Endodermal cell (in vitro differentiated cells): Measurements from ENCODE around the gene TAMALIN. TPM values are rescaled to one million over a fixed set of nuclear protein-coding genes. Genes with fewer than 3 reads are reported as not detected.
"Not testable (repeated sequence)": the region's sequence is repeated elsewhere in the genome, so short reads cannot be mapped to it uniquely, and the experiment has no call there.

Experiments
- DNase-seq: peaks from one replicate; pipeline ENCODE4 v3.0.0-alpha.2; 2017
- H3K27ac ChIP-seq: 2 replicates; pipeline ENCODE4 v1.5.1; 2013; ENCODE audit warnings: mild to moderate bottlenecking, low read depth, low read length, moderate library complexity
- H3K27me3 ChIP-seq: 2 replicates; pipeline ENCODE4 v1.6.1; 2013; ENCODE audit warnings: mild to moderate bottlenecking, low read length, moderate library complexity; ENCODE audit not compliant: insufficient read depth, control insufficient read depth, poor library complexity, severe bottlenecking
- H3K36me3 ChIP-seq: 2 replicates; pipeline ENCODE4 v1.7.0; 2013; ENCODE audit warnings: mild to moderate bottlenecking, low read length, moderate library complexity; ENCODE audit not compliant: control insufficient read depth, insufficient read depth
- H3K4me1 ChIP-seq: one replicate; pipeline ENCODE4 v1.7.0; 2013; ENCODE audit warnings: low read length; ENCODE audit not compliant: control insufficient read depth, insufficient read depth
- H3K4me3 ChIP-seq: 2 replicates; pipeline ENCODE4 v1.5.1; 2013; ENCODE audit warnings: mild to moderate bottlenecking, low read length, moderate library complexity
- H3K9ac ChIP-seq: 2 replicates; pipeline ENCODE4 v1.6.1; 2013; ENCODE audit warnings: mild to moderate bottlenecking, low read length, moderate library complexity; ENCODE audit not compliant: poor library complexity, severe bottlenecking; ENCODE audit errors: extremely low read depth
- H3K9me3 ChIP-seq: 2 replicates; pipeline ENCODE4 v1.6.1; 2013; ENCODE audit warnings: mild to moderate bottlenecking, low read length, moderate library complexity; ENCODE audit not compliant: control insufficient read depth
- H3K27ac Mint-ChIP-seq: 2 replicates; pipeline ENCODE4 v1.8.0; 2020; ENCODE audit warnings: mixed read lengths
- H3K27me3 Mint-ChIP-seq: 2 replicates; pipeline ENCODE4 v1.8.0; 2021; ENCODE audit warnings: mild to moderate bottlenecking, mixed read lengths; ENCODE audit not compliant: insufficient read depth
- H3K36me3 Mint-ChIP-seq: 2 replicates; pipeline ENCODE4 v1.8.0; 2020; ENCODE audit warnings: low read depth, mixed read lengths
- H3K4me1 Mint-ChIP-seq: 2 replicates; pipeline ENCODE4 v1.8.0; 2020; ENCODE audit warnings: mixed read lengths
- H3K4me3 Mint-ChIP-seq: 2 replicates; pipeline ENCODE4 v1.8.0; 2020; ENCODE audit warnings: mild to moderate bottlenecking, moderate library complexity, mixed read lengths
- H3K9me3 Mint-ChIP-seq: 2 replicates; pipeline ENCODE4 v1.8.0; 2020; ENCODE audit warnings: mild to moderate bottlenecking, mixed read lengths
- CTCF ChIP-seq: fragments of 200-600 bp; sonication (generic); conservative IDR thresholded peaks from 2 replicates; pipeline ENCODE4 v1.5.0; 2021; ENCODE audit warnings: antibody characterized with exemption, mild to moderate bottlenecking
- WGBS, 2 experiments: methylation state at CpG; one replicate each; pipeline versions ENCODE4 v1.1.5 to v1.1.7; 2013; ENCODE audit warnings: missing lambda C conversion rate in 2 of 2, mixed read lengths in 1 of 2; ENCODE audit not compliant: insufficient coverage in 1 of 2, insufficient read length in 1 of 2; 5-methylcytosine and 5-hydroxymethylcytosine counted together
- total RNA-seq, 2 donors: library from RNA; stranded (reverse); fragmentation: NEBNext Ultra II Directional in 1 of 2; extraction: Animal tissue kit (Norgen Biotek cat#: 25700) in 1 of 2; gene quantifications; 2 replicates in 1 of 2; 3 replicates in 1 of 2; pipeline ENCODE4 v1.2.1, GENCODE V29; 2021

The TAMALIN gene
- total RNA-seq, 2 donors from 2014 or later: 4.4 to 9.1 TPM

DNA sequence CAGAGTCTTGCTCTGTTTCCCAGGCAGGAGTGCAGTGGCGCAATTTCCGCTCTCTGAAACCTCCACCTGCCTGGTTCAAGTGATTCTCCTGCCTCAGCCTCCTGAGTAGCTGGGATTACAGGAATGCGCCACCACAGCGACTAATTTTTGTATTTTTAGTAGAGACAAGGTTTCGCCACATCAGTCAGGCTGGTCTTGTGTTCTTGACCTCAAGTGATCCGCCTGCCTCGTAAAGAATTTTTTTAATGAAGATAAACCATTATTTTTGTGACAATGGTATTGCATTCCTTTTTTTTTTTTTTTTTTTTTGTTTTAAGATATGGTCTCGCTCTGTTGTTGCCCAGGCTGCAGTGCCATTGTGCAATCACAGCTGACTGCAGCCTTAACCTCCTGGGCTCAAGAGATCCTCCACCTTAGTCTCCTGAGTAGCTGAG lies 29.4 kb upstream of the TAMALIN start:
- no peaks in the 10 kb centered on the region for H3K9me3 Mint-ChIP-seq
- peaks cover 61% of the 10 kb centered on the region for H3K36me3 Mint-ChIP-seq
- no peaks in the 10 kb centered on the region for H3K27me3 Mint-ChIP-seq
- no peak for DNase-seq
- H3K36me3 ChIP-seq: peaks cover 57% of the 10 kb centered on the region
- no peaks in the 10 kb centered on the region for H3K27me3 ChIP-seq
- no peak overlapping the region for H3K27ac ChIP-seq
- H3K9ac ChIP-seq: no peak overlapping the region
- no peak overlapping the region for H3K4me3 Mint-ChIP-seq
- H3K9me3 ChIP-seq: no peaks in the 10 kb centered on the region
- H3K4me3 ChIP-seq: no peak overlapping the region
- peaks cover 55% of the 10 kb centered on the region for H3K4me1 Mint-ChIP-seq
- no peak for TF ChIP-seq CTCF
- peaks cover 34% of the 10 kb centered on the region for H3K4me1 ChIP-seq
- H3K27ac Mint-ChIP-seq: no peak overlapping the region
- WGBS, 2 experiments: 85 to 96% methylated on average over 7 to 8 of the region's 8 CpGs

GRCh38 chr12:51979306-51979705 lies 27.4 kb upstream of the TAMALIN start:
- not testable (repeated sequence) for H3K4me3 Mint-ChIP-seq, H3K9ac ChIP-seq, H3K9me3 ChIP-seq, H3K27me3 Mint-ChIP-seq, H3K4me3 ChIP-seq, DNase-seq, H3K9me3 Mint-ChIP-seq, H3K27me3 ChIP-seq, H3K27ac Mint-ChIP-seq, H3K27ac ChIP-seq
- peaks cover 36% of the 10 kb centered on the region for H3K4me1 Mint-ChIP-seq
- 95 to 96% methylated on average over 4 to 5 of the region's 5 CpGs for WGBS, 2 experiments
- H3K4me1 ChIP-seq: peaks cover 17% of the 10 kb centered on the region
- H3K36me3 ChIP-seq: peaks cover 77% of the 10 kb centered on the region
- H3K36me3 Mint-ChIP-seq: peaks cover 74% of the 10 kb centered on the region

- Mint-ChIP-seq H3K9me3 (no peaks in the 10 kb centered on the region), H3K27me3 (no peaks in the 10 kb centered on the region), H3K4me1 (peaks cover 26% of the 10 kb centered on the region), H3K27ac (no peak overlapping the region), H3K4me3 (no peak overlapping the region), H3K36me3 (peaks cover 78% of the 10 kb centered on the region)
- H3K9me3 ChIP-seq: no peaks in the 10 kb centered on the region
- peak; percentile 90 for DNase-seq
- H3K36me3 ChIP-seq: peaks cover 83% of the 10 kb centered on the region
- peak; percentile 99 for TF ChIP-seq CTCF
- WGBS, 2 experiments: 58 to 60% methylated on average over 4 to 7 of the region's 7 CpGs
- H3K4me1 ChIP-seq: peaks cover 11% of the 10 kb centered on the region
- no peak overlapping the region for H3K27ac ChIP-seq
- H3K4me3 ChIP-seq: no peak overlapping the region
- H3K9ac ChIP-seq: no peak overlapping the region
- no peaks in the 10 kb centered on the region for H3K27me3 ChIP-seq
Measured at GRCh38 chr12:51980051-51980808, 26.5 kb upstream of the TAMALIN start.
